GM12878 (cell line): ENCODE measurements around the gene TM4SF1. TPM values are rescaled to one million over a fixed set of nuclear protein-coding genes. Genes with fewer than 3 reads are reported as not detected.
A peak's percentile ranks its signal among the peaks of the same experiment; 100 is the strongest.

ENCODE experiments used
- CBFB ChIP-seq: IDR thresholded peaks from 2 replicates; pipeline ENCODE4 v1.6.1; 2016; ENCODE audit warnings: antibody characterized with exemption, low read depth
- CHD2 ChIP-seq: IDR thresholded peaks from 2 replicates; pipeline ENCODE4 v1.6.1; 2011; ENCODE audit warnings: low read depth, low read length, improper control_type of control experiment, borderline replicate concordance
- CHD4 ChIP-seq: fragments of 200-600 bp; sonication (generic); IDR thresholded peaks from 2 replicates; pipeline ENCODE4 v1.6.1; 2016; ENCODE audit warnings: mild to moderate bottlenecking
- CTCF ChIP-seq, 3 experiments: IDR thresholded peaks in 2 of 3; conservative IDR thresholded peaks in 1 of 3; 2 replicates each; pipeline ENCODE4 v1.5.1; 2011; ENCODE audit warnings: low read depth in 3 of 3, low read length in 3 of 3, mild to moderate bottlenecking in 3 of 3, control low read depth in 2 of 3, moderate library complexity in 2 of 3, inconsistent platforms in 1 of 3, mixed read lengths in 1 of 3; ENCODE audit not compliant: control insufficient read depth in 2 of 3, insufficient read depth in 1 of 3; ENCODE audit errors: extremely low read depth in 1 of 3
- HCFC1 ChIP-seq: fragments of 150-350 bp; IDR thresholded peaks from 2 replicates; pipeline ENCODE4 v1.6.1; 2014; ENCODE audit warnings: low read length
- IRF3 ChIP-seq: fragments of 450-650 bp; IDR thresholded peaks from 2 replicates; pipeline ENCODE4 v1.6.1; 2014; ENCODE audit warnings: mild to moderate bottlenecking
- KAT2A ChIP-seq: conservative IDR thresholded peaks from 2 replicates; pipeline ENCODE4 v1.6.1; 2011; ENCODE audit warnings: low read depth, low read length; ENCODE audit not compliant: control insufficient read depth
- LARP7 ChIP-seq: fragments of 450-650 bp; IDR thresholded peaks from 2 replicates; pipeline ENCODE4 v1.6.1; 2017; ENCODE audit warnings: mild to moderate bottlenecking
- MLLT1 ChIP-seq: fragments of 450-650 bp; IDR thresholded peaks from 2 replicates; pipeline ENCODE4 v1.6.1; 2016; ENCODE audit warnings: mild to moderate bottlenecking
- NFIC ChIP-seq: IDR thresholded peaks from 2 replicates; pipeline ENCODE4 v1.6.1; 2012; ENCODE audit warnings: low read depth, mild to moderate bottlenecking, inconsistent platforms, low read length, moderate library complexity
- NFYA ChIP-seq: IDR thresholded peaks from 2 replicates; pipeline ENCODE4 v1.6.1; 2011; ENCODE audit warnings: low read depth, mild to moderate bottlenecking, low read length, improper control_type of control experiment, borderline replicate concordance
- NRF1 ChIP-seq: conservative IDR thresholded peaks from 2 replicates; pipeline ENCODE4 v1.6.1; 2011; ENCODE audit warnings: mild to moderate bottlenecking, low read depth, low read length, improper control_type of control experiment
- RELA ChIP-seq: fragments of 450-650 bp; IDR thresholded peaks from 2 replicates; pipeline ENCODE4 v1.8.0; 2014; ENCODE audit warnings: borderline replicate concordance; ENCODE audit not compliant: partially characterized antibody
- RFX5 ChIP-seq: IDR thresholded peaks from 2 replicates; pipeline ENCODE4 v1.6.1; 2011; ENCODE audit warnings: low read depth, low read length, improper control_type of control experiment
- RUNX3 ChIP-seq: IDR thresholded peaks from 2 replicates; pipeline ENCODE4 v1.6.1; 2012; ENCODE audit warnings: low read length, inconsistent platforms
- SKIL ChIP-seq: fragments of 450-650 bp; IDR thresholded peaks from 2 replicates; pipeline ENCODE4 v1.6.1; 2017; ENCODE audit warnings: mild to moderate bottlenecking, low read depth, inconsistent platforms; ENCODE audit not compliant: poor library complexity, severe bottlenecking
- ZBTB33 ChIP-seq: fragments of 450-650 bp; IDR thresholded peaks from 2 replicates; pipeline ENCODE4 v1.6.1; 2017; ENCODE audit warnings: mild to moderate bottlenecking
- ZBTB40 ChIP-seq: fragments of 450-650 bp; IDR thresholded peaks from 2 replicates; pipeline ENCODE4 v1.6.1; 2016; ENCODE audit warnings: mild to moderate bottlenecking, moderate library complexity, borderline replicate concordance
- polyA plus RNA-seq, 11 experiments: library from polyadenylated mRNA; depleted of rRNA in 4 of 11; unstranded in 6 of 11; stranded (reverse) in 5 of 11; fragments of >200 nt; fragmentation: Nextera tagmentation in 4 of 11; fragmentation: Illumina TruSeq in 1 of 11; extraction: Ambion mirVana in 4 of 11; extraction: Trizol in 1 of 11; gene quantifications; 1 replicate in 1 of 11; 2 replicates in 10 of 11; pipeline versions ENCODE4 v1.2.1 to v1.2.3, GENCODE V29; 2011 to 2016; ENCODE audit warnings: inconsistent platforms in 2 of 11, missing spikeins in 2 of 11, low read depth in 1 of 11
- total RNA-seq, 4 experiments: library from RNA; depleted of rRNA in 3 of 4; stranded (reverse); fragments of >200 nt in 3 of 4; fragmentation: Illumina TruSeq in 1 of 4; extraction: Trizol in 1 of 4; gene quantifications; 2 replicates each; pipeline versions ENCODE4 v1.2.1 to v1.2.3, GENCODE V29; 2013 to 2021

TM4SF1 gene
- total and polyA plus RNA-seq, 10 of the 15 experiments (the other 5 are each of a cell fraction or from before 2014, with no cell fraction given), result 0.05 to 1.2 TPM; not detected in 8

- TF ChIP-seq NRF1, result no peak
- peak; percentile 69 for TF ChIP-seq SKIL
- TF ChIP-seq CHD4, result no peak
- peak; percentile 46; the same call in 1 of the 2 replicates for TF ChIP-seq MLLT1
- no peak; the same call in 1 of the 2 replicates for TF ChIP-seq CHD2
- no peak for TF ChIP-seq CBFB
- TF ChIP-seq RELA, result no peak
- TF ChIP-seq KAT2A, result no peak
- no peak for TF ChIP-seq IRF3
- TF ChIP-seq CTCF (IDR thresholded peaks at IDR 0.05 in 2 of 3, conservative IDR thresholded peaks at IDR 0.05 in 1 of 3; ENCODE audit: control insufficient read depth in 2 of 3, extremely low read depth in 1 of 3, insufficient read depth in 1 of 3, low read depth in 3 of 3, low read length in 3 of 3), result no peak
- TF ChIP-seq ZBTB40, result no peak
- TF ChIP-seq HCFC1, result no peak
- TF ChIP-seq LARP7, result no peak
- peak; percentile 32; the same call in 1 of the 2 replicates for TF ChIP-seq NFIC
- no peak for TF ChIP-seq RFX5
- no peak for TF ChIP-seq ZBTB33
- TF ChIP-seq RUNX3, result peak; percentile 58
- no peak for TF ChIP-seq NFYA
Measured at GRCh38 chr3:149417174-149417573, 39.7 kb upstream of the TM4SF1 start (continued).
